Retina (tissue), 1 donor: ENCODE results near the gene HPF1.
A peak's percentile ranks its signal among the peaks of the same experiment; 100 is the strongest.

ENCODE experiments used
- DNase-seq: peaks from one replicate; pipeline ENCODE4 v3.0.0-alpha.2; 2016

HPF1 gene

GRCh38 chr4:169730564-169730963 lies 27.2 kb downstream of the HPF1 start:
- no peak for DNase-seq

- no peak for DNase-seq
Measured at GRCh38 chr4:169727616-169728015, 30.1 kb downstream of the HPF1 start.

DNA sequence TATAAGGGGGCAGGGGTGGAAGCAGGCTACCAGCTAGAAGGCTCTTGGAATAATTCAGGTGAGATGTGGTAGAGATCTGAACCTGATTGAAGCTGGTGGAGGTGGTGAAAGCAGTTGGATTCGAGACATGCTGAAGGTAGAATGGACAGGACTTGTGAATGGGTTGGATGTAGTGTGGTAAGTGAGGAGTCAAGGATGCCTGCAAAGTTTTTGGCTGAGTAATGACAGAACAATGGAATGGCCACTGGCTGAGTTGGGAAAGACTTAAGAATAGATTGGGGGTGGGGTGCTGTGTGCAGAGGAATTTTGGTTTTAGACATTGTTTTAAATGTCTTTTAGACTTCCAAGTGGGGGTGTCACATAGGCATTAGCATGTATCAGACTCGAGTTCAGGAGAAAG lies 33.5 kb downstream of the HPF1 start:
- no peak for DNase-seq

GRCh38 chr4:169723207-169723965 lies 34.4 kb downstream of the HPF1 start:
- no peak for DNase-seq

DNA sequence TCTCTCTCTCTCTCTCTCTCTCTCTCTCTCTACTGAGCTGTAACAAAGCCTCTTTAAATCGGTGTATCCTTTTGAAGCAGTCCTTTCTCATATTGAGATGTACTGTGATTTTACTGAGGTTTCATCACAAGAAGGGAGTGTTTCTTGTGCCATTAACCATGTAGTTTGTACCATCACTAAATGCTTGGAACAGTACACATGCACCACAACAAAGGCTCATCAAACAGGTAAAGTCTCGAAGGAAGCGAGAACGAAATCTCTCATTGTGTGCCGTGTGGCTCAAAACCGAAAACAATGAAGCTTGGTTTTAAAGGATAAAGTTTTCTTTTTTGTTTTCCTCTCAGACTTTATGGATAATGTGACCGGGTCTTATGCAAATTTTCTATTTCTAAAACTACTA lies 37.2 kb downstream of the HPF1 start:
- no peak for DNase-seq

GRCh38 chr4:169716677-169717076 lies 41.1 kb downstream of the HPF1 start:
- DNase-seq = no peak

GRCh38 chr4:169715826-169716225 lies 41.9 kb downstream of the HPF1 start:
- no peak for DNase-seq

DNA sequence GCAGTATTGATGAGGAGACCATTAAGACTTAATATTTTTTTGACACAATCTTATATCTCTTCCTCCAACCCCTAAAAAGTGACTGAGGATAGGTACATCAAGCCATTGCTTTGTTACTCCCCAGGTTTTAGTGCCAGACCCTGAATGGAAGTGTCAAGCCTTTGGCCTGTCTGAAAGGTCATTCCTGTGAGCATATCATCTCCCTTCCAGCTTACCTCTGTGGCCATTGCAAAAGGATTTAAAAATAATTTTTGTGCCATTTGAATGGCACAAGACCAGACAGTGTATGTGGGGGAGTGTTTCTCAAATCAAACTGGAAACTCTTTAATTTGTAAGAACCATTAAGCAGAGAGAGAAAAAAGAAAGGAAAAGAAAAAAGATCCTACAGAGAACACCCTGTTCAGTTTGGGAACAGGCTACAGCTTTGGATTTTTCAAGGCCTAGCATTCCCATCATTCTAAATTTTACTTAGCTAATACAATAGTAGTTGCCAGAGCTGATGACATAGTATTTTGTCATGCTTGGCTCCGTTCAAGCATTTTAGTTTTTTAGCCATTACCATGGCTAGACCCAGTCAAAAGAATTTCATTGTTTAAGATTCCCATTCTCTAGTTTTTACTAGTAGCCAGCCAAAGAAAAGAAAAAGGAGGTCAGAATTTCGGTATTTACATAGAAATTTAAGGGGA lies 49.6 kb downstream of the HPF1 start:
- no peak for DNase-seq

DNA sequence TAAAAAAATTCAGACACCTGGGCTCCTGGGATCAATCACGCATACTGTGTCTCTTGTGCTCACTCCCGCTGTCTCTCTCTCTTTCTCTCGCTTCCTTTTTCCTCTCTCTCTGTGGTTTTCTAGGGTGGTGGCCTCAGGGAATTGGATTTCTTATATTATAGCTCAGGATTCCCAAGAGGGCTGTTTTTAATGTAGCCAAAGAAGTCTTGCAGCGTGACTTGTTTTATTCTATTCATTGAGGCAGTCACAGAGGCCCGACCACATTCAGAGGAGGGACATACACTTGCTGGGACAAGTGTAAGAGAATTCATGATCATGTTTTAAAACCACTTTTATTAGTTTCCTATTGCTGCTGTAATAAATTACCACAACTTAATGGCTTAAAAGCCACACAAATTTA lies 59.4 kb downstream of the HPF1 start:
- DNase-seq = no peak

DNA sequence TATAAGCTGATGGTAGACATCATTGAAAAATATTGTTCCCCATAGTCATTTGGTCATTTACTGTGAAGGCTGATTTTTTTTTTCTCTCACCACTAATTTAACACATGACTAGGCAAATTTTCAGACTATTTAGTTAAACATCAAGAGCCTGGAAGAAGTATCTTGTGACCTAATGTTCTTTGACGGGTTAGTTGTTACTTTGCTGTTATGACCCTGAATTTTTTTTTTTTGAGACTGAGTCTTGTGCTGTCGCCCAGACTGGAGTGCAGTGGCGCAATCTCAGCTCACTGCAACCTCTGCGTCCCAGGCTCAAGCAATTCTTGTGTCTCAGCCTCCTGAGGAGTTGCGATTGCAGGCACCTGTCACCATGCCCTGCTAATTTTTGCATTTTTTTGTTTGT lies 67.0 kb downstream of the HPF1 start:
- peak; percentile 1 for DNase-seq

- DNase-seq = no peak
Measured at GRCh38 chr4:169689681-169690080, 68.1 kb downstream of the HPF1 start.

DNA sequence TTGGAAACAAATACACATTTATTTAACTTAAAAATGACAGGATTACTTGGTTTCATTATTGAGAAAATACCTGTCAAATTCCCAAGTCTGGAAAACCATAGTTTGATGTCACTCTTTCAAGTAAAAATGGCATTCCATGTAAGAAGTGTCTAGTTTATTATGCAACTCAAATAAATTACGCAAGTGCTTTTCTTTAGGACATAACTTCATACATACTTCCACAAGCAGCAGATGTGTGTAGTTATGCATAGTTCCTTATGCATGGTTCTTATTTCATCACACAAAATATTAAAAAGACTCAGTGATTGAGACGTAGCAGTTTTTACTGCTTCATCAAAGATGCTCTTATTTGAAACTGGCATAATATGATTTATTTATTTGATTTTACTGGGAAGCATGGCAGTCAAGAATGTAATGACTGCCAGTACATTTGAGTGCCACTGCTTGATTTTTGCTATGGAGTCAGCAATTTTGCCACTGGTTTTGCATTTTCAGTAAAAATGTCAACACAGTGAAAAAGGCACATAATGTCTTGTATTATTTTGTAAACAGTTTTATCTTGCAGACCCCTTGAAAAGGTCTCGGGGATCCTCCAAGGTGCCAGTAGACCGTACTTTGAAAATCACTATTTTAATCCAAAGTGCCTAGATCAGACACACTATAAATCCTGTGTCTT lies 75.2 kb downstream of the HPF1 start:
- DNase-seq = no peak
